Right lung (tissue), 5 donors: ENCODE results near the gene WIPI1. TPM values are rescaled to one million over a fixed set of nuclear protein-coding genes. Genes with fewer than 3 reads are reported as not detected.
A peak's percentile ranks its signal among the peaks of the same experiment; 100 is the strongest.

Source experiments
- DNase-seq, 2 donors: peaks; one replicate each; pipeline ENCODE4 v3.0.0-alpha.2; 2013
- polyA plus RNA-seq, 5 donors: library from polyadenylated mRNA; unstranded; fragments of 120-200 nt; gene quantifications; one replicate each; pipeline versions ENCODE4 v1.2.1 to v1.2.3, GENCODE V29; 2013; ENCODE audit warnings: inconsistent platforms in 1 of 5, low replicate concordance in 1 of 5; ENCODE audit not compliant: insufficient read length in 5 of 5, insufficient read depth in 1 of 5

The WIPI1 gene
- polyA plus RNA-seq, 5 donors, result 18.8 to 22.5 (median 21.4) TPM

DNA sequence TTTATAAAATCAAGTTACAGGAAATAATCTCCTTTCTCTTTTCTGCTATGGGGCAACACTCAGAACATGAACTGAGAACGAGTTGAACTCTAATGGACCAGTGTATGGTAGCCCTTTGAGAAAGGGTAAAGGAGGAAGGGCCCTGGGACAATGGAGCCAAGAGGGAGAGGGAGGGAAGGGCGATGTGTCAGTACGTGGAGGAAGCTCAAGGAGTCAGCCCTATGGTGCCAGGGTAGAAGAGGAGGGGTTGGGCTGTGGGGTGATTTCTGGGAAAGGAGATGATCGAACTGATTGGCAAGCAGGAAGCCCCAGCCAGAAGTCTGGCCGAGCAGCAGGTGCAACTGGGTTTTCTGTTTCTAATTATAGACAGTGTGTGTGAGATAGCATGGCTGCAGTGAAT lies 4.3 kb upstream of the WIPI1 start:
- DNase-seq, result no peak

DNA sequence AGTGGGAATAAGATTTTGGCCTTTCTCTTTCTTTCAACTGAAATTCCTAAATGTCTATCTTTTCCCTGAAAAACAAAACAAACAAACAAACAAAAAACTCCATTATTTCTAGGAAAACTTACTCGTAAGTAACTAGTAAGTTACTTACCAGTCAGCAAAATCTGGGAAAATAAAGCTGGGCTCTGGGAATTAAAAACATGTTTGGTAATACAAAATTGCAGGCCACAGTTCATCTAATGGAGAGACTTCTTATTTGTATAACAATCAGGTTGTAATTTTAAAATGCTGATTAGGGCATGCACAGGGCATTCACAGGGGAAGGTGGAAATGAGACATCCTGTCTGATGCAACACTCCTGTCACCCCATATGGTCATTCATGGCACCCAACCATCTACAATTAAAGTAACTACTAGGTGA lies 3.8 kb upstream of the WIPI1 start:
- no peak for DNase-seq

DNA sequence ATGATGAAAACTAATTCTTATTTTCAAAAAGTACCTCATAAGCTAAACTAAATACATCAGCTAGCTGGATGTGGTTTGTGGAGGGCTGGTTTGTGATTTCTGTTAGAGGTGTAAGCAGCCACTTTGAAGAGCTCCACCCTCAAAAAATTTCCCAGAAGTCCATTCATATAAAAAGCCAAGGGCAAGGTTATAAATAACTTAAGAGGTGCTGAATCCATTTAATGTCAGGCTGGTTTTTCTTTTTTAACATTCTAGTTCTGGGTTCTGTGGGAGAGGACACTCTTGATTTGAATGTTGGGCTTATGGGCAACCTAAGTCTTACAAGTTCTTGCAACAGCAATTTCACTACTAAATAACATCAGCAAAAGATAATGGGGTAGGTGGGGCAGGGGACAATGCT lies 3.4 kb upstream of the WIPI1 start:
- DNase-seq, result no peak

DNA sequence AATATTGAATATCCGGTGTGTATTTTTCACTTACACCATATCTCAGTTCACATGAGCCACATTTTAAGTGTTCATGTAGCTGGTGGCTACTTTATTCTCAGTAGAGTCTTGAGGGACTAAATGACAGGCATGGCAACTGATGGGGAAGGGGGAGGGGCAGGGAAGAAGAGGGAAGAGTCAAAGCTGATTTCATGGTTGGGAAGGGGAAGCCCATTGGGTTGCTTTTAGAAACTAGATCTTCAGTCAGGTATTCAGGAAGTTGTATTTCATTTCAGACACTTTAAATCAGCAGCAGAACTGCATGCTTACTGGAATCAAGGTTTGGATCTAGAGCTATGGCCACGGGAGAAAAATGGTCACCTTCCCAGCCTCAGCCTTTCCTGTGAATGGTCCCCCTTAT lies 2.9 kb upstream of the WIPI1 start:
- no peak for DNase-seq

DNA sequence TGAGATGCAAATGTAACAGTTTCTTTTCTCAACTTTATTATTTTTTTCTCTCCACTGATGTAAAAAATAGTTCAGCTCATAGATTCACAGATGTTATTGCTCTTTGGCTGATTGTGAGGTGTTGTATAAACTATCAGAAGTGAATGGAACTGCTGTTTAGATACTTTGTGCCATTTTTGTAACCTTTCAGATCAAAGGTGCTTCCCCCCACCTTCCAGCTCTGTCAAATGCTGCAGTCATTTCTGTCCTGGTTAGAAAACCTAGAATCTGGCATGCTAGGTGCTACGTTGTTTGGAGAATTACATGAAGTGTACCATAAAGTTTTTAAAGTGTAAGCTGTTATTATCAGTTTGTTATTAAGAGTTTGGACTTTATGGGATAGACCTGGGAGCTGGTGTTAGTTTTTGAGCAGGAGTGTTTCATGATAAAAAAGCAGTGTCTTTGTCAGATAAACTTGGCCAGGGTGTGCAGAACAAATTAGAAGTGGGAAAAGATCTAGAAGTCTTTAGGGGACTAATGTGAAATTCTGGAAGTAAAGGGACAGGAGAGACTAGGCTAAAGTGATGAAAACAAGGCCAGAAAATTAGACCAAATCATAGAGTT lies 1.8 kb upstream of the WIPI1 start:
- no peak for DNase-seq

DNA sequence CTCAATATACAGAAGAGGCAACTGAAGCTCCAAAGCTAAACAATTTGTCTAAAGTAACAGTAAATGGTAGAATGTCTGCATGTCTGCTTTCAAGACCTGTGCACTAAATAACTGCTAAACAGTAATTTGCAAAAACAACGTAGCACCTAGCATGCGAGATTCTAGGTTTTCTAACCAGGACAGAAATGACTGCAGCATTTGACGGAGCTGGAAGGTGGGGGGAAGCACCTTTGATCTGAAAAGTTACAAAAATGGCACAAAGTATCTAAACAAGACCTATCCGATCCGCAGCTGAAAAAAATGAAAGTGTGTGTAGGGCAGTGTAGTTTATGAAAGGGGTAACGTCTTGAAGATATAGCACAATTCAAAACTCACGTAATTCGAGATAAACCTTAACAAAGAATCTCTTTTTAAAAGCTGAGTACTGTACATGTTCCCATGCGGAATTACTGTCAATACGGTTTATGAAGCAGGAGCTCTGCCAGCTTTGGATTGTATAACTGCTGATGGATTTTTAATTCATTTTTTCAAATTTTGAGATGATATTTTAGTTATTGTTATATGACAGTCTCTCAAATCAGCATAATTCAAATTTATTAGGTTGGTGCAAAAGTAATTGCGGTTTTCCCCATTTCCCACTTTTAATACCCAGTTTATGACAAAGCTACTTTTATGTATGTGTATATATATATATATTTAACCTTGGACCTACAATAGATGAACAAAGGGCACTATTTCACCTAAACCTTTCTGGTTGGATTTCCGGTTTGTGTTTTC lies 1.2 kb upstream of the WIPI1 start:
- no peak for DNase-seq

DNA sequence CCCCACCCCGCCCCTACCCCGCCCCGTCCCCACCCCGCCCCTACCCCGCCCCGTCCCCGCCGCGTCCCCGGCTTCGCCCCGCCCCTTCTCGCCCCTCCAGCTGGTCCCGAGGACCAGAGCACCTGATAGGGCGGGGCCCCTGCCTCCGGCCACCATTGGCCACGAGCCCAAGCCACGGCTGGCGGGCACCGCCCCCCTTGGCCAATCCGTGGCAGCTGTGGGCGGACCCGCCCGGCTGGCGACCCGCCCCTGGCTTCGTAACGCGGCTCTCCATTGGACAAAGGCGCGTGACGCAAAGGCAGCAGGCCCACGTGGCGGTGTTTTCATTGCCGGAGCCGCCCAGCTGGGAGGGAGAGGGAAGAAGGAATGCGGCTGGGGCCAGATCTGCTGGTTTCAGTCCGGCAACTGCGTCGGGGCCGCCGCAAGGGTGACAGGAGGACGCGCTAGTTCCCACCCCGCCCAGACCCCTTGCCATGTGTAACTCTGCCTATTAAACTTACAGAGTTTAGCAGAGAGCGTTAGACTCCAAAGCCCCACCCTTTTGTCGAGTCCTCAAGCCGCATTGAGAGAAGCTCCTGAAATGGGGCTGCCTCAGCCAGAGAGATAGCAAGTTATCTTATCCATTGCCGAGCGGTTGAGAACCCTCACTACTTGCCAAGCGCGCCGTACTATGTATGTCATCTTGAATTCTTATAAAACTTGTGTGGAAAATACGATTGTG lies 403 bp upstream of the WIPI1 start:
- DNase-seq, result peak; percentile 98 to 99

DNA sequence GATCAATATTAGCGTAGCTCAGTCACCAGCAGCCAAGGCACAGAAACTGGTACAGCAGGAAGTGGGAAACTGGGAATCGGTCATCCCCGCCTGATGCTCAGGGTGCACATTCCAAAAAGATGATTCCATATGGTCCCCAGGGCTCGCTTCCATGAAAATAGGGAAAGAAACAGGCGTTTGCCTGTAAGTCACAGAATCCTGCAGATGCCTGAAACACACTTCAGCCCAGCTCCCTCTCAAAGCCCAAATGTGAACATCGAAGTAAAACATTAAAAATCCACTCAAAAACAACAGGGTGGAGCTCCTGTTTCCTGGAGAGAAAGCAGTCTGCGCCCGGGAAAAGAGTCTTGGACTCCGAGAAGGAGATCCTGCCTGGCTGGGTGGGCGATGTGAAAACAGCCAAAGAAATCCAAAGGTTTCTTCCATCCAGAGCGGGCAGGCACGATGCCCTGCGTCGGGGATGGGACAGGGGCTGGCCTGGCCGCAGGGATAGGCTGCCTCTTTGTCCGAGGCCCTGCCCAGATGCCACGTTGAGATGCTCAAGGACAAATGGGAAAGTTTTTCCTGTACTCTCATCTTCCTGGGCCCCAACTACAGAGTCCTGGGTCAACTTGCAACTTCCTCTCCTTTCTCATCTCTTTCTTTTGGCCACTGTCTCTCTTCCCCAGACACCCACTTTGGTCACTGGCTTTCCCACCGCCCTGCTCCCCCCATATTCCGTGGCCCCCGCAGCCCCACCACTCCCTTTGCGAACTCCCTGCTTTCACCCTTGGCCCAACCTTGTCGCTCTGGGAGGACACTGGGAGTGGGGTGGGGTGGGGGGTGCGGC lies 743 bp downstream of the WIPI1 start:
- DNase-seq, result peak; percentile 55 to 73

DNA sequence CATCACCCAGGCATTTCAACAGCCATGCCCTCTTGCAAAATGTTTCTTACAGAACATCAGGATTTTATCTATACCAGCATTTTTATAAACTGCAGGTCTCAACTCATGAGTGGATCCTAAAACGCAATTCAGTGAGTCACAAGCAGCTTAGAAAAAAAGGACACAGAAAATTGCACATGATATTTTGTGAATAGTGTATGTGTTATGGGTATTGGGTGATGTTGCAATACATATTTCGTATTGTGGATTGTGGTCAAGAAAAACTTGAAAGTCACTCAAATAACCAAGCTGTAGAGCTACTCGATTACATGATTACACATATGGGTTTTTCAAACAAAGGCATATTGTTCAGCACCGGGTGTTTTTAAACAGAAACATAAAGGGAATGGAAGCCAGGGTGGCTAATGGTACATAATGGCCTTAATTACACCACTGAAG lies 1.4 kb downstream of the WIPI1 start:
- peak in 1 of 2 donors; percentile 46 for DNase-seq

DNA sequence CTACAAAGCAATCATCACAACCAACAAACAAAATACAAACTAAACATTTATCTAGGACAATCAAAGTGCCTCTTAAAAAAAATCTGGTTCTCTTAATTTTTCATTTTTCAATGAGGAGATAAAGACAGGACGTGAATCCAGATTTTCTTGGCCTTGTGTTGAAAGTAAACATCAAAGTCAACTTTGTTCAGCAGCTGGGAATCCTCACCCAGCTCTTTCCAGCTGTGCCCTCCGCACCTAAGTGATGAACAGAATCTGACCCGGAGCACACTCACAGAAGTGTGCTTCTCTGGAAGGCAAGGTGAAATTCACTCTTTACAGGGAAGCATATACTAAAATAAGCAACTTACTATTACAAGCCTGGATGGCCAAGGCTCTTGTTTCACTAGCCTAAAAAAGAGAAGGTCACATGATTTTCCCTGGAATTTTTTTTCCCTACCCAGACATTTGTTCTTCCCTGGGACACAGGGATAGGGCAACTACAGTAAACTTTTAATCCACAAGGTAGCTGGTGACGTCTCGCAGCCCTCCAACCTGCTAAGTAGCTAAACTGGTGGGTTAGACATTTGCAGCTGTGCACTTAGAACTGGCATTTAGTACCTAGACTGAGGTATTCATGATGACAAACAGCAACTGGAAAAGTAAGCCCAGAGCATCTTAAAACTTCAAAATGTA lies 3.2 kb downstream of the WIPI1 start:
- DNase-seq, result no peak

DNA sequence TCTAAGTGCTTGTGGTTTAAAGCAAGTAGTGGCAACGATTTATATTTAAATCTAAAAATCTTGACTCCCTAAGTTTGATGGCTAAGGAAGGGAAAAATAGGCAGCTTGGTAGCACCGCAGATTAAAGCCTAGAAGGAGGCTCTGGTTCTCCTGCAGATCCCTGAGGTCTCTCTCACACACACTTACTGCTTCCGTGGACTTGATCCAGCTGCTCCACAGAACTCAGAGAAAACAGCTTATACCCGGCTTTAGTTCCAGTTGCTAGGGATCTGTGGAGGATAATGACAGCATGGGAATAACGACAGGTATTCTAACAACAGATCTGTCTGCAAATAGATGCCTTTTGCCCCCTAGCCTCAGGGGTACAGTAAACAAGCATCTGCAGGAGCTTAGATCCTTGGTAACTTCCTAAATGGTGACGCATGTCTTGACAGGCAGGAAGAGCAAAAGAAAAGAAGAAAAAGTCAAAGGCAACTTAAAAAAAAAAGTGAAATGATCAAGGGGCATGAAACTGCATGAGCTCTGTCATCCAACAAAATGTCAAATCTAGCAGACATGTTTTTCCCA lies 4.5 kb downstream of the WIPI1 start:
- DNase-seq, result no peak

DNA sequence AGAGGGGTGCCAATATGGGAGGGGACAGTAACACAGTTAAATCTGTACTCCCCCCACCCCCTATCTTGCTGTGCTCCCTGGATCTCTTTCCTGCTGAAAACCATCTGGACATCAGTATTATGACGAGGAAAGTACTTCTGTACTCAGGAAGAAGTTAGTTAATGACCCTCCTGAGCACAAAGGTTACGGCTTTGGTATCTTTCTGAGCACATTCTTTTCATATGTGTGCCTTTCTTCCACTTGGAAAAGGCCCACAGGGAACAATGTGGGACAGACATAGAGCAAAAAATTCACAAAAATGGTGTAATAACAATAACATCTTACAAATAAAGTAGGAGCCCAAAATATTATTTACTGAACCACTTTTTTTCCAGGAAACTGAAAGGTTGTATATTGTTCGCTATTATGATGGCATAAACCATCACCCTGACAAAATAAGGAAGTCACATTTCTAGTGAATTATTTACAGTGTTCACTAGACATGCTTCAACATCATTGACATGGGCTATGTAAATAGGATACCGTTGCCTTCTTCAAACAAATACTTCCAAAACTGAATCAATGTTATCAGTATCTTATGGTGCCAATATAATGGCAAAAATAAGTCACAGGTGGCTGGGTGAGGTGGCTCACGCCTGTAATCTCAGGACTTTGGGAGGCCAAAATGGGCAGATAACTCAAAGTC lies 5.5 kb downstream of the WIPI1 start:
- DNase-seq, result no peak

DNA sequence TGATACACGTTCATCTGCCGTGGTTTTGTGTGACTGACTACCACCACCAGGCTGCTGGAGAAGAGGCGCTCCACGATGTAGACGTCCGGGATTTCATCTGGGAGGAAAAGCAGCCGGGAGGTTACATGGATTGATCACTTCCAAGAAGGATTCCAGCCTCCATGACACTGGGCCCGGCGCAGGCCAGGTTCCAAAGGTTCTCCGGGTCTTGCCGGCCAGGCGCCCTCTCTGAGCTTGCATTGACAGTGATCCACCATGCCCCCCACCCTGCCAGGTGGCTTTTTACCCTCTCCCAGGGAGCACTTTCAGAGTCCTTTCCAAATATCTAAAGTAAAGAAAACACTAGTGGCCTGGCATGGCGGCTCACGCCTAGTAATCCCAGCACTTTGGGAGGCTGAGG lies 6.5 kb downstream of the WIPI1 start:
- no peak for DNase-seq

DNA sequence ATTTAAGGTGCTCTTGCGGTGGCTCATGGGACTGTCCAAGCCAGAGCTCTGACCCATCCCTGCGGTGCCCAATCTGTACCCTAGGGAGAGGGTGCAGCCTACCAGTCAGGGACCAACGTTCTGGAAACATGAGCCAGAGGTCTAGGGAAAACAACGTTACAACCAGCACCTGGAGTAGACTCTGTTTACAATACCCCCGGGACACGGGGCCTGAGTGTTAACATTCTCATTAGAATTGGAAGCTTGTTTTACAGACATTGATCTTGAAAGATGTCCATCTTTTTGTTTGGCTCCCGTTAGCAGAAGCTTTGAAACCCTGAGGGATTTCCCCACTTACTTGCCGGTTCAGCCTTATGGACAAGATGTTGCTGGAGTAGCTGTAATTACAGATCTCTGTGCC lies 6.9 kb downstream of the WIPI1 start:
- no peak for DNase-seq

DNA sequence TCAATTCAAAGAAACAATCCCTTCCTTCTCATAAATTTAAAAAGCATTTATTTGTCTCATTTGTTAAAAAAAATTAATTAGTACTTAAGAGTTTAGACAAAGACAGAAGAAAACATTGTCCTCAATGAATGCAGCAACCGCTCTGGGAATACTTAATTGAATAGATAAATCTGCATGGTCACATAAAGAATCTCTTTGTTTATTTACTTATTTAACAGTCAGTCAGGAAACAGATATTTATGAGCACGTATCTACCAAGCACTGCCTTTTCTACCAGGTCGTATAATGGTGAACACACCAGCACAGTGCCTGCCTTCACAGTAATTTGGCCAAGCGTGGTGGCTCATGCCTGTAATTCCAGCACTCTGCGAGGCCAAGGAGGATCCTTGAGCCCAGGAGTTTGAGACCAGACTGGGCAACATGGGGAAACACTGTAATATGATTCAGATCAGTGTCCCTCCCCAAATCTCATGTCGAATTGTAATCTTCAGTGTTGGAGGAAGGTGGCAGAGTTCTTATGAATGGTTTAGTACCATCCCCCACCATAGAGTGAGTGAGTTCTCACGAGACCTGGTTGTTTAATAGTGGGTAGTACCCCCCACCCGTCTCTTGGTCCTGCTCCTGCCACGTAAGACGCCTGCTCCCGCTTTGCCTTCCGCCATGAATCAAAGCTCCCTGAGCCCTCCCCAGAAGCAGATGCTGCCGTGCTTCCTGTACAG lies 8.1 kb downstream of the WIPI1 start:
- DNase-seq, result no peak

DNA sequence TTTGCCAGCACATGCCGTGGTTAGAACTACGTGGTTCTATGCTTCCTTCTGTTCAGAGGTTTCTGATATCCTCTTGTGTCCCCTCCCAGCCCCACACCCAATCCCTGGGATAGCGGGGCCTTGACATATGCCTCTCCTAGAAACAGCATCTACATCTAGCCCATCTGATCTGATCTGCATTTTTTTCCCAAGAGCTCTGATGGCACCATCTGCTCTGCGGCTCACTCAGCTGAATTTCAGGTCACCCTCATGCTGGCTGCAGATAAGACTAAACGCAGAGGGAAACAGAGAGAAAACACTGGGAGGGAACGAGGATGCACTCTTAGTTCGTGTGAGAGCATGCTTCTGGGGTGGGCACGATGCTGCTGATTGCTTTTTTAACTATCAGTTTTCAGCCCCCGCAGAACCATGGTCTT lies 10.7 kb downstream of the WIPI1 start:
- DNase-seq, result no peak

DNA sequence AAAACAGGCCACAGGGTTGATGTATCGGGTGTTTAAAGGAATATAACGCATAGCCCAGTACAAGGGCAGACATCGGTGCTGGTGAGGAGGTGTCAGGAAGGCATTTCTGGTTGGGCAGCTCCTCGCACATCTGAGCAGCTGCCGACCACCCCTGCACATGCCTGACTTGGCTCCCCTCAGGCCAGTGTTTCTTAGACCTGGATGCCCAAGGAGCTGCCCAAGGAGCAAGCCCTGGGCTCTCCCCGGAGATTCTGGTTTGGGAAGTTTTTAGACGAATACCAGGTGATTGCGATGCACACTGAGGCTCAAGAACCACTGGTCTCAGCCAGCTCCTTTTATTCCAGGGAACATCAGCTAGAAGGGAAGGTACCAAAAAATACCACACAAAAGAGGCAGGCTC lies 11.6 kb downstream of the WIPI1 start:
- DNase-seq, result no peak

DNA sequence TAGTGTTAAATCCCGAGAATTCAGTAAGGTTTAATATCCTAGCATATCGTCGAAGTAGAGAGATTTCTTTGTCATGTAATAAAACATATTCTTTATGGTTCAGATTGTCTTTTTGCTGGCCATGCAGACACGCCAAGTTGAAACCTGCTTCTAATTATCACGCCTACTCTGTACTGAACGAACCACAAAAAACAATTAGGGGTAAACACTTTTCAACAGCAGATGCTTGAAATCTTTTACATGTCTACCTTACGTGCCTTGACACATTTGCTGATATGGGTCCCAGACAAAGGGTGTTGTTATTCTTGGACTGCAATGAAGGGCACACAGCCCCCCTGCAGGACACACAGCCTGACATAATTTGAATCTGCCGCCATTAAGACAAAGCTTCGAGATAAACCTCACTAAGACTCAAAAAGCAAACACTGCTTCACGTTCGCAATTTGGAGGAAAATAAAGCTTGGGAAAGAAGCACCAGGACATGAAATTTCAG lies 13.3 kb downstream of the WIPI1 start:
- DNase-seq, result no peak

DNA sequence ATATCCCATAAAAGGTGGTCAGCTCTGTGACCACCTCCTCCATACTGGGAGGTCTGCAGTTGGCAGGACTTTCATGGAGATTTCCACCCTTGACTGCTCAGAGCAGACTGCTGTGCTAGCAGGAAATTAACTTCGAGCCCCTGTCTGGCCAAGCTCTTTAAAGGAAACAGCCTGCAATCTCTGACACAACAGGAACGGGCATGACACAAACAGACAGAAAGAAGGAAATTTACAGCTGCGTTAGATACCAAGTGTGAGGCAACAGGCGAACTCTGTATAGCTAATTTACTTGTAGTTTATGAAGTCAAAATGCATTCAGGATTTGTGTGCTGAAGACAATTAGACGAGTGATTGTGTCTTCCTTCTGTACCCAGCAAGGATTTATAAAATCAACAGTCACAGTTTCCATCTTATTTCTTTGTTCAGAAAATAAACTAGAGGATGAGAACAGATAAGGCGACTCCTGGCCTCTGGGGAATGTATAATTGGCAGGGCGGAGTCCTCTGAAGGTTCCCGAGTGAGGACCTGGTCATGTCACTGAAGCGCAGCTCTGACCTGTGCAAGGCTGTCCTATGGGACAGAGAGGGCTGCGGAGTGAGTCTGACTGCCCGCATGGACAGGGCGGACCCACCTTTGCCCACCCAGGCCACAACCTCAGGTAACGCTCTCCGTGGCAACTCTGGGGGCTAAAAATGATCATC lies 16.1 kb downstream of the WIPI1 start:
- DNase-seq, result peak; percentile 40 to 41
